HepG2 (cell line): ENCODE measurements around the gene GGACT. TPM values are rescaled to one million over a fixed set of nuclear protein-coding genes. Genes with fewer than 3 reads are reported as not detected.

ENCODE experiments used
- ATAC-seq: fragments of 200-7000 bp; cut with Tn5 transposase; 3 replicates; pipeline ENCODE4 v1.9.1; 2020; ENCODE audit warnings: mild to moderate bottlenecking, moderate library complexity
- BruUV-seq: library from RNA; stranded (reverse); fragments of 400-500 nt; replicated peaks from 2 replicates; lab custom pipeline; 2021; lab: Mats Ljungman, UMichigan
- CTCF ChIA-PET: fragments of 300-600 bp; formaldehyde crosslinking; extraction: SDS; loops from one replicate; lab custom pipeline; 2021; ENCODE audit warnings: low total read pairs, inconsistent platforms, low intra/inter-chr PET ratio; lab: Yijun Ruan, JAX
- POLR2A ChIA-PET: fragments of 350-600 bp; sonication (Branson Sonifier 250); formaldehyde crosslinking; loops from one replicate; lab custom pipeline; 2020; ENCODE audit warnings: antibody characterized with exemption, inconsistent platforms; lab: Yijun Ruan, JAX
- DNase-seq: peaks from one replicate; pipeline ENCODE4 v3.0.0-alpha.2; 2015; ENCODE audit warnings: low spot score
- FAIRE-seq: peaks from 3 replicates; lab custom pipeline; 2011; peaks lifted over from hg19 to GRCh38; lab: Jason Lieb, UNC
- H2AFZ ChIP-seq: one replicate; pipeline ENCODE4 v1.6.1; 2011; ENCODE audit warnings: low read length, inconsistent platforms
- H3K27ac ChIP-seq: fragments of 300-600 bp; 3 replicates; pipeline ENCODE4 v1.8.0; 2011; ENCODE audit warnings: mixed run types, mild to moderate bottlenecking, mixed read lengths, low read length, inconsistent platforms; ENCODE audit not compliant: insufficient read depth; ENCODE audit errors: extremely low read length
- H3K27me3 ChIP-seq, 2 experiments: fragments of 200-600 bp in 1 of 2; 2 replicates in 1 of 2; 3 replicates in 1 of 2; pipeline versions ENCODE4 v1.6.0 to v1.8.0; 2011; ENCODE audit warnings: low read length in 2 of 2, mild to moderate bottlenecking in 2 of 2, moderate library complexity in 2 of 2, inconsistent platforms in 1 of 2; ENCODE audit not compliant: insufficient read depth in 2 of 2, control insufficient read depth in 1 of 2
- H3K36me3 ChIP-seq, 2 experiments: fragments of 200-600 bp in 1 of 2; replicated peaks in 1 of 2; 2 replicates in 1 of 2; 3 replicates in 1 of 2; pipeline versions ENCODE4 v1.5.1 to v1.8.0; 2011; ENCODE audit warnings: low read length in 2 of 2, inconsistent platforms in 1 of 2; ENCODE audit not compliant: insufficient read depth in 2 of 2, control insufficient read depth in 1 of 2
- H3K4me1 ChIP-seq: 2 replicates; pipeline ENCODE4 v1.5.1; 2012; ENCODE audit warnings: low read length, inconsistent platforms; ENCODE audit not compliant: insufficient read depth
- H3K4me2 ChIP-seq: 2 replicates; pipeline ENCODE4 v1.6.0; 2011; ENCODE audit warnings: low read depth, low read length, inconsistent platforms
- H3K4me3 ChIP-seq, 3 experiments: fragments of 200-600 bp in 1 of 3; sonication (generic), shearing (Covaris generic) in 1 of 3; replicated peaks in 1 of 3; 2 replicates each; pipeline ENCODE4 v1.5.1; 2011 to 2016; ENCODE audit warnings: low read length in 3 of 3, inconsistent platforms in 2 of 3, low read depth in 2 of 3, mild to moderate bottlenecking in 2 of 3, control low read depth in 1 of 3, mixed read lengths in 1 of 3; ENCODE audit not compliant: insufficient read depth in 1 of 3
- H3K79me2 ChIP-seq: one replicate; pipeline ENCODE4 v1.6.1; 2011; ENCODE audit warnings: low read length, inconsistent platforms; ENCODE audit not compliant: insufficient read depth
- H3K9ac ChIP-seq: 2 replicates; pipeline ENCODE4 v1.6.0; 2011; ENCODE audit warnings: mild to moderate bottlenecking, low read depth, low read length, inconsistent platforms; ENCODE audit not compliant: insufficient read depth
- H3K9me3 ChIP-seq: 2 replicates; pipeline ENCODE4 v1.5.1; 2012; ENCODE audit warnings: mild to moderate bottlenecking, low read length
- H4K20me1 ChIP-seq: 2 replicates; pipeline ENCODE4 v1.6.0; 2011; ENCODE audit warnings: inconsistent platforms, mild to moderate bottlenecking, low read length, moderate library complexity; ENCODE audit not compliant: insufficient read depth
- EZH2 ChIP-seq: conservative IDR thresholded peaks from 2 replicates; pipeline ENCODE4 v1.6.1; 2012; ENCODE audit warnings: mild to moderate bottlenecking, low read depth, low read length, moderate library complexity
- PCBP2 ChIP-seq: fragments of 200-400 bp; formaldehyde crosslinking; optimal IDR thresholded peaks from 2 replicates; pipeline ENCODE3; 2018; ENCODE audit warnings: low read length, low read depth; ENCODE audit not compliant: poor library complexity, severe bottlenecking
- PRPF4 ChIP-seq: fragments of 200-400 bp; formaldehyde crosslinking; IDR thresholded peaks from 2 replicates; pipeline ENCODE4 v1.6.1; 2016; ENCODE audit warnings: low read length, low read depth; ENCODE audit not compliant: poor library complexity, severe bottlenecking
- SUZ12 ChIP-seq: fragments of 150-350 bp; IDR thresholded peaks from 2 replicates; pipeline ENCODE4 v1.6.1; 2014; ENCODE audit warnings: low read depth, low read length
- ZBTB38 ChIP-seq: sonication (generic); formaldehyde crosslinking; IDR thresholded peaks from 2 replicates; pipeline ENCODE4 v1.5.1; 2020; ENCODE audit warnings: mild to moderate bottlenecking, missing genetic modification reagents
- ZFX ChIP-seq: sonication (generic); formaldehyde crosslinking; IDR thresholded peaks from 2 replicates; pipeline ENCODE4 v1.4.0; 2020; ENCODE audit warnings: mild to moderate bottlenecking, low read depth, missing genetic modification reagents, moderate library complexity
- ZNF160 ChIP-seq: sonication (generic); formaldehyde crosslinking; IDR thresholded peaks from 2 replicates; pipeline ENCODE4 v1.8.0; 2022; ENCODE audit warnings: mild to moderate bottlenecking, inconsistent platforms, missing genetic modification reagents
- WGBS: methylation state at CpG from one replicate; pipeline ENCODE4 v1.1.6; 2017; ENCODE audit warnings: low lambda C conversion rate; 5-methylcytosine and 5-hydroxymethylcytosine counted together
- in situ Hi-C: cut with HindIII; loops from 2 replicates; pipeline ENCODE4 v1.10.0; 2017; ENCODE audit warnings: low pct_unique_long_range_greater_than_20kb; ENCODE audit not compliant: extremely low pct_ligation_motif_present
- intact Hi-C: fragments of 100-400 bp; cut with micrococcal nuclease; formaldehyde crosslinking; loops from one replicate; pipeline ENCODE4 v1.10.0; 2022; ENCODE audit not compliant: unreplicated experiment
- polyA plus RNA-seq, 8 experiments: library from polyadenylated mRNA; depleted of rRNA in 3 of 8; stranded (reverse) in 7 of 8; unstranded in 1 of 8; fragments of >200 nt; fragmentation: Illumina TruSeq in 4 of 8; extraction: Trizol in 4 of 8; gene quantifications; 2 replicates each; pipeline versions ENCODE4 v1.2.1 to v1.2.3, GENCODE V29; 2011 to 2016; ENCODE audit warnings: low read depth in 4 of 8, missing spikeins in 1 of 8, mixed read lengths in 1 of 8; ENCODE audit not compliant: insufficient read depth in 1 of 8
- total RNA-seq, 5 experiments: library from RNA; depleted of rRNA; stranded (reverse); fragments of >200 nt; fragmentation: Illumina TruSeq; extraction: Trizol; gene quantifications; 2 replicates each; pipeline ENCODE4 v1.2.3, GENCODE V29; 2016; ENCODE audit warnings: low read depth in 1 of 5
- TF ChIP-seq, protein P1 (sequence below): sonication (generic); formaldehyde crosslinking; IDR thresholded peaks from 2 replicates; pipeline ENCODE4 v1.4.0; 2020; ENCODE audit warnings: missing genetic modification reagents
- TF ChIP-seq, protein P2 (sequence below): sonication (generic); formaldehyde crosslinking; IDR thresholded peaks from 2 replicates; pipeline ENCODE4 v1.9.0; 2021; ENCODE audit warnings: missing genetic modification reagents, mild to moderate bottlenecking, borderline replicate concordance
- TF ChIP-seq, protein P3 (sequence below): IDR thresholded peaks from 2 replicates; pipeline ENCODE4 v1.6.1; 2016; ENCODE audit warnings: missing biosample characterization, missing genetic modification reagents, low read depth

The GGACT gene
- total and polyA plus RNA-seq, 2 of the 13 experiments (the other 11 are each of a cell fraction or from before 2014, with no cell fraction given) = 1.7 to 1.9 TPM

DNA sequence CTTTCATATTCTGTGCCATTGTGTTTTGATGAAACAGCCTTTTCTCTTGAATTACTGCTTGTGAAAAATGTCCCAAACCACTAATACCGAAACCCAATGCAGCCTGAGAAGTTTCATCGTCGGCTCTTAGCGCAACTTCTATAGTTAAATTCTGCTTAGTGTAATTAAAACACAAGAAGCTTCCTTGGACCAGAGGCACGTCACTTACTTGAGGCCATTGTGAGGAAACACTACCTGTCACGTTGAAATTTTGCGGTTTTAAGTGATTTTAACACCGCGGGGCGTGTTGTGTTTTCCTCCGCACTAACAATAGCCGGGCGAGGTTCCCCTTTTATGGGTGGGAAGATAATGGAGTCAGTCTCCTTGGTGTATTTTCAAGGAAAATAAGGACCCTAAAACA, 70.9 kb downstream of the GGACT start:
- CTCF ChIA-PET = no interaction called here

More for the DNA sequence above, 70.9 kb downstream of the GGACT start:
- TF ChIP-seq, protein P1, sequence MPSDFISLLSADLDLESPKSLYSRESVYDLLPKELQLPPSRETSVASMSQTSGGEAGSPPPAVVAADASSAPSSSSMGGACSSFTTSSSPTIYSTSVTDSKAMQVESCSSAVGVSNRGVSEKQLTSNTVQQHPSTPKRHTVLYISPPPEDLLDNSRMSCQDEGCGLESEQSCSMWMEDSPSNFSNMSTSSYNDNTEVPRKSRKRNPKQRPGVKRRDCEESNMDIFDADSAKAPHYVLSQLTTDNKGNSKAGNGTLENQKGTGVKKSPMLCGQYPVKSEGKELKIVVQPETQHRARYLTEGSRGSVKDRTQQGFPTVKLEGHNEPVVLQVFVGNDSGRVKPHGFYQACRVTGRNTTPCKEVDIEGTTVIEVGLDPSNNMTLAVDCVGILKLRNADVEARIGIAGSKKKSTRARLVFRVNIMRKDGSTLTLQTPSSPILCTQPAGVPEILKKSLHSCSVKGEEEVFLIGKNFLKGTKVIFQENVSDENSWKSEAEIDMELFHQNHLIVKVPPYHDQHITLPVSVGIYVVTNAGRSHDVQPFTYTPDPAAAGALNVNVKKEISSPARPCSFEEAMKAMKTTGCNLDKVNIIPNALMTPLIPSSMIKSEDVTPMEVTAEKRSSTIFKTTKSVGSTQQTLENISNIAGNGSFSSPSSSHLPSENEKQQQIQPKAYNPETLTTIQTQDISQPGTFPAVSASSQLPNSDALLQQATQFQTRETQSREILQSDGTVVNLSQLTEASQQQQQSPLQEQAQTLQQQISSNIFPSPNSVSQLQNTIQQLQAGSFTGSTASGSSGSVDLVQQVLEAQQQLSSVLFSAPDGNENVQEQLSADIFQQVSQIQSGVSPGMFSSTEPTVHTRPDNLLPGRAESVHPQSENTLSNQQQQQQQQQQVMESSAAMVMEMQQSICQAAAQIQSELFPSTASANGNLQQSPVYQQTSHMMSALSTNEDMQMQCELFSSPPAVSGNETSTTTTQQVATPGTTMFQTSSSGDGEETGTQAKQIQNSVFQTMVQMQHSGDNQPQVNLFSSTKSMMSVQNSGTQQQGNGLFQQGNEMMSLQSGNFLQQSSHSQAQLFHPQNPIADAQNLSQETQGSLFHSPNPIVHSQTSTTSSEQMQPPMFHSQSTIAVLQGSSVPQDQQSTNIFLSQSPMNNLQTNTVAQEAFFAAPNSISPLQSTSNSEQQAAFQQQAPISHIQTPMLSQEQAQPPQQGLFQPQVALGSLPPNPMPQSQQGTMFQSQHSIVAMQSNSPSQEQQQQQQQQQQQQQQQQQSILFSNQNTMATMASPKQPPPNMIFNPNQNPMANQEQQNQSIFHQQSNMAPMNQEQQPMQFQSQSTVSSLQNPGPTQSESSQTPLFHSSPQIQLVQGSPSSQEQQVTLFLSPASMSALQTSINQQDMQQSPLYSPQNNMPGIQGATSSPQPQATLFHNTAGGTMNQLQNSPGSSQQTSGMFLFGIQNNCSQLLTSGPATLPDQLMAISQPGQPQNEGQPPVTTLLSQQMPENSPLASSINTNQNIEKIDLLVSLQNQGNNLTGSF (CRISPR knock-in tag) = no peak
- TF ChIP-seq PCBP2 (no peak), ZNF160 (CRISPR knock-in tag) (no peak), PRPF4 (no peak), EZH2 (no peak), ZFX (peak; percentile 6; the same call in 1 of the 2 replicates), ZBTB38 (0 out of 2 replicates have a peak, but pooled peaks have one; percentile 27), SUZ12 (no peak)
- TF ChIP-seq, protein P2, sequence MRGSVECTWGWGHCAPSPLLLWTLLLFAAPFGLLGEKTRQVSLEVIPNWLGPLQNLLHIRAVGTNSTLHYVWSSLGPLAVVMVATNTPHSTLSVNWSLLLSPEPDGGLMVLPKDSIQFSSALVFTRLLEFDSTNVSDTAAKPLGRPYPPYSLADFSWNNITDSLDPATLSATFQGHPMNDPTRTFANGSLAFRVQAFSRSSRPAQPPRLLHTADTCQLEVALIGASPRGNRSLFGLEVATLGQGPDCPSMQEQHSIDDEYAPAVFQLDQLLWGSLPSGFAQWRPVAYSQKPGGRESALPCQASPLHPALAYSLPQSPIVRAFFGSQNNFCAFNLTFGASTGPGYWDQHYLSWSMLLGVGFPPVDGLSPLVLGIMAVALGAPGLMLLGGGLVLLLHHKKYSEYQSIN (CRISPR knock-in tag) = no peak
- TF ChIP-seq, protein P3, sequence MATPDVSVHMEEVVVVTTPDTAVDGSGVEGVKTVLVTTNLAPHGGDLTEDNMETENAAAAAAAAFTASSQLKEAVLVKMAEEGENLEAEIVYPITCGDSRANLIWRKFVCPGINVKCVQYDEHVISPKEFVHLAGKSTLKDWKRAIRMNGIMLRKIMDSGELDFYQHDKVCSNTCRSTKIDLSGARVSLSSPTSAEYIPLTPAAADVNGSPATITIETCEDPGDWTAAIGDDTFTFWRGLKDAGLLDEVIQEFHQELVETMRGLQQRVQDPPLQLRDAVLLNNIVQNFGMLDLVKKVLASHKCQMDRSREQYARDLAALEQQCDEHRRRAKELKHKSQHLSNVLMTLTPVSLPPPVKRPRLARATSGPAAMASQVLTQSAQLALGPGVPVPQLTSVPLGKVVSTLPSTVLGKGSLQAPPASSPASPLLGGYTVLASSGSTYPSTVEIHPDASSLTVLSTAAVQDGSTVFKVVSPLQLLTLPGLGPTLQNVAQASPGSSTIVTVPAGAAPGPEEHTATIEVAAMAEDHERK (CRISPR knock-in tag) = no peak
- intact Hi-C loops = loop anchor here (5.0 to 10.0 kb wide), 2 partner anchors 430 to 533 kb away; partner anchors contain the start of genes PCCA and ZIC2
- Histone ChIP-seq H2AFZ (no peak overlapping the region), H3K36me3 (peaks cover 0 to 4% of the 10 kb centered on the region in 2 experiments; a peak in 1 of 5 replicates), H3K27ac (peak overlapping the region; percentile 76), H3K9me3 (no peaks in the 10 kb centered on the region), H3K27me3 (no peaks in the 10 kb centered on the region), H3K79me2 (no peaks in the 10 kb centered on the region), H3K4me3 (no peak overlapping the region), H3K4me1 (peaks cover 31% of the 10 kb centered on the region), H4K20me1 (no peaks in the 10 kb centered on the region), H3K4me2 (peak overlapping the region; percentile 65), H3K9ac (peak overlapping the region; percentile 34; the same call in 1 of the 2 replicates)
- ATAC-seq (no peak), FAIRE-seq (no peak), DNase-seq (no peak)
- no TSS peak for BruUV-seq
- 97% methylated on average over 13 of the region's 13 CpGs for WGBS
- POLR2A ChIA-PET = interaction anchor here (1.1 to 1.4 kb wide), 3 partner anchors 8 to 429 kb away, joined by 3 to 6 read pairs (median 3); partner anchors contain the start of gene PCCA
- in situ Hi-C loops = loop anchor here (10.0 kb wide), 1 partner anchor 603 kb away; no protein-coding TSS in a partner anchor
